Ovary (tissue), 9 donors: ENCODE data around the gene BEAN1. TPM values are rescaled to one million over a fixed set of nuclear protein-coding genes. Genes with fewer than 3 reads are reported as not detected.
"Not testable (repeated sequence)": the region's sequence is repeated elsewhere in the genome, so short reads cannot be mapped to it uniquely, and the experiment has no call there.

ENCODE experiments used
- DNase-seq, 5 donors: peaks; one replicate each; pipeline ENCODE4 v3.0.0-alpha.2; 2019 to 2020
- H3K27ac ChIP-seq, 2 donors: fragments of 200-600 bp; one replicate each; pipeline versions ENCODE4 v1.5.1 to v1.8.0; 2019 to 2022
- H3K27me3 ChIP-seq: fragments of 200-600 bp; one replicate; pipeline ENCODE4 v1.8.0; 2022
- H3K36me3 ChIP-seq: fragments of 200-600 bp; sonication (generic); one replicate; pipeline ENCODE4 v1.5.1; 2019
- H3K4me1 ChIP-seq: one replicate; pipeline ENCODE4 v1.8.1; 2013; ENCODE audit warnings: mild to moderate bottlenecking, moderate library complexity; ENCODE audit not compliant: insufficient read depth
- H3K4me3 ChIP-seq: fragments of 200-600 bp; sonication (generic); one replicate; pipeline ENCODE4 v1.5.1; 2017
- H3K9me3 ChIP-seq, 2 donors: fragments of 200-600 bp in 1 of 2; sonication (generic) in 1 of 2; one replicate each; pipeline versions ENCODE4 v1.5.1 to v1.8.1; 2013 to 2019; ENCODE audit warnings: mild to moderate bottlenecking in 1 of 2, moderate library complexity in 1 of 2
- CTCF ChIP-seq, 3 donors: fragments of 450-650 bp in 2 of 3; fragments of 200-600 bp in 1 of 3; IDR thresholded peaks; one replicate each; pipeline versions ENCODE4 v1.5.1 to v1.8.0; 2016 to 2022; ENCODE audit warnings: antibody characterized with exemption in 3 of 3, mild to moderate bottlenecking in 1 of 3
- EP300 ChIP-seq: sonication (generic); formaldehyde crosslinking; IDR thresholded peaks from one replicate; pipeline ENCODE4 v1.6.1; 2017; ENCODE audit warnings: antibody characterized with exemption
- POLR2A ChIP-seq: fragments of 450-650 bp; IDR thresholded peaks from one replicate; pipeline ENCODE4 v1.6.1; 2017; ENCODE audit warnings: antibody characterized with exemption, mild to moderate bottlenecking, moderate library complexity
- WGBS, 3 donors: extraction: QIAGEN DNeasy Blood & Tissue Kit in 1 of 3; methylation state at CpG; one replicate each; pipeline versions ENCODE4 v1.1.5 to v1.1.7; 2013 to 2017; 5-methylcytosine and 5-hydroxymethylcytosine counted together
- intact Hi-C, 4 donors: fragments of 100-400 bp; cut with DNase I; formaldehyde crosslinking; loops; one replicate each; pipeline versions ENCODE4 v1.11.0 to v1.15.1; 2022 to 2023
- polyA plus RNA-seq, 2 donors: library from polyadenylated mRNA; stranded (reverse); fragments of 200-250 nt in 1 of 2; fragments of 350-450 nt in 1 of 2; fragmentation: Illumina TruSeq in 1 of 2; extraction: RNeasy Lipid Tissue Mini Kit (QIAGEN cat#74804) in 1 of 2; gene quantifications; one replicate each; pipeline ENCODE4 v1.2.3, GENCODE V29; 2013 to 2014
- total RNA-seq, 7 donors: library from RNA; depleted of rRNA in 2 of 7; stranded (reverse); fragments of >200 nt in 2 of 7; fragmentation: NEBNext Ultra II Directional in 3 of 7; extraction: Animal tissue kit (Norgen Biotek cat#: 25700) in 3 of 7; gene quantifications; one replicate each; pipeline versions ENCODE4 v1.1.0 to v1.2.4, GENCODE V29; 2016 to 2023
- donor health status: DM: no; HTN: no; CAD: no; lungs with moderate emphysema.
- donor health status: DM: no; HTN: no; CAD: no.
- donor health status: Bipolar disorder and iron deficiency.
- donor health status: DM: yes; HTN: yes; CAD: no.
- donor health status: DM: no; HTN: no; CAD: no.
- donor health status: DM: yes; HTN: yes; CAD: no.

BEAN1 gene
- total and polyA plus RNA-seq, 9 donors: 0.15 to 2.2 (median 0.61) TPM; not detected in 1

GRCh38 chr16:66495440-66495839, 68.3 kb downstream of the BEAN1 start:
- H3K36me3 ChIP-seq: no peaks in the 10 kb centered on the region
- no peak overlapping the region for H3K4me3 ChIP-seq
- no peaks in the 10 kb centered on the region for H3K4me1 ChIP-seq
- intact Hi-C loops: loop anchor here in 1 of 4 donors (10.0 kb wide), 1 partner anchor 109 kb away; the partner anchor contains the start of gene CMTM3
- 93 to 94% (median 94%) methylated on average over 2 of the region's 2 CpGs for WGBS, 3 donors
- no peak for DNase-seq
- H3K27ac ChIP-seq: no peak overlapping the region
- H3K27me3 ChIP-seq: no peaks in the 10 kb centered on the region
- no peaks in the 10 kb centered on the region for H3K9me3 ChIP-seq
- no peak for TF ChIP-seq EP300
- no peak for TF ChIP-seq CTCF (IDR thresholded peaks at IDR 0.05)
- no peak for TF ChIP-seq POLR2A

DNA sequence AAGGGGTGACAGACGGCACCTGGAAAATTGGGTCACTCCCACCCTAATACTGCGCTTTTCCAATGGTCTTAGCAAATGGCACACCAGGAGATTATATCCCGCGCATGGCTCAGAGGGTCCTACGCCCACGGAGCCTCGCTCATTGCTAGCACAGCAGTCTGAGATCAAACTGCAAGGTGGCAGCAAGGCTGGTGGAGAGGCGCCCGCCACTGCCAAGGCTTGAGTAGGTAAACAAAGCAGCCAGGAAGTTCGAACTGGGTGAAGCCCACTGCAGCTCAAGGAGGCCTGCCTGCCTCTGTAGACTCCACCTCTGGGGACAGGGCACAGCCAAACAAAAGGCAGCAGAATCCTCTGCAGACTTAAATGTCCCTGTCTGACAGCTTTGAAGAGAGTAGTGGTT, 69.1 kb downstream of the BEAN1 start:
- 98 to 100% (median 99%) methylated on average over 7 to 10 of the region's 10 CpGs for WGBS, 3 donors
- not testable (repeated sequence) for H3K4me3 ChIP-seq
- intact Hi-C loops: loop anchor here in 1 of 4 donors (10.0 kb wide), 1 partner anchor 109 kb away; the partner anchor contains the start of gene CMTM3

DNA sequence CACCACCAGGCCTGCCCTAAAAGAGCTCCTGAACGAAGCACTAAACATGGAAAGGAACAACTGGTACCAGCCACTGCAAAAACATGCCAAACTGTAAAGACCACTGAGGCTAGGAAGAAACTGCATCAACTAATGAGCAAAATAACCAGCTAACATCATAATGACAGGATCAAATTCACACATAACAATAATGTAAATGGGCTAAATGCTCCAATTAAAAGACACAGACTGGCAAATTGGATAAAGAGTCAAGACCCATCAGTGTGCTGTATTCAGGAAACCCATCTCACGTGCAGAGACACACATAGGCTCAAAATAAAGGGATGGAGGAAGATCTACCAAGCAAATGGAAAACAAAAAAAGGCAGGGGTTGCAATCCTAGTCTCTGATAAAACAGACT, 70.8 kb downstream of the BEAN1 start:
- H3K27me3 ChIP-seq, H3K4me3 ChIP-seq, H3K36me3 ChIP-seq, DNase-seq, H3K27ac ChIP-seq, H3K9me3 ChIP-seq, H3K4me1 ChIP-seq: not testable (repeated sequence)
- intact Hi-C loops: loop anchor here in 1 of 4 donors (10.0 kb wide), 1 partner anchor 107 kb away; the partner anchor contains the start of gene CMTM3
- 72 to 94% (median 91%) methylated on average over 1 to 2 of the region's 2 CpGs for WGBS, 3 donors

More for the DNA sequence above, 69.1 kb downstream of the BEAN1 start:
- not testable (repeated sequence) for H3K27ac ChIP-seq, H3K27me3 ChIP-seq, H3K4me1 ChIP-seq, H3K9me3 ChIP-seq, H3K36me3 ChIP-seq
- peak in 2 of 5 donors; percentile 6 to 19 for DNase-seq

DNA sequence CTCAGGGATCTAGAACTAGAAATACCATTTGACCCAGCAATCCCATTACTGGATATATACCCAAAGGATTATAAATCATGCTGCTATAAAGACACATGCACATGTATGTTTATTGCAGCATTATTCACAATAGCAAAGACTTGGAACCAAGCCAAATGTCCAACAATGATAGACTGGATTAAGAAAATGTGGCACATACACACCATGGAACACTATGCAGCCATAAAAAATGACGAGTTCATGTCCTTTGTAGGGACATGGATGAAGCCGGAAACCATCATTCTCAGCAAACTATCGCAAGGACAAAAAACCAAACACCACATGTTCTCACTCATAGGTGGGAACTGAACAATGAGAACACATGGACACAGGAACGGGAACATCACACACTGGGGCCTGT, 74.5 kb downstream of the BEAN1 start:
- H3K4me3 ChIP-seq, DNase-seq, H3K36me3 ChIP-seq, intact Hi-C loops, H3K4me1 ChIP-seq, H3K9me3 ChIP-seq, H3K27me3 ChIP-seq, H3K27ac ChIP-seq: not testable (repeated sequence)
- 88 to 100% (median 94%) methylated on average over 4 of the region's 4 CpGs for WGBS, 3 donors

DNA sequence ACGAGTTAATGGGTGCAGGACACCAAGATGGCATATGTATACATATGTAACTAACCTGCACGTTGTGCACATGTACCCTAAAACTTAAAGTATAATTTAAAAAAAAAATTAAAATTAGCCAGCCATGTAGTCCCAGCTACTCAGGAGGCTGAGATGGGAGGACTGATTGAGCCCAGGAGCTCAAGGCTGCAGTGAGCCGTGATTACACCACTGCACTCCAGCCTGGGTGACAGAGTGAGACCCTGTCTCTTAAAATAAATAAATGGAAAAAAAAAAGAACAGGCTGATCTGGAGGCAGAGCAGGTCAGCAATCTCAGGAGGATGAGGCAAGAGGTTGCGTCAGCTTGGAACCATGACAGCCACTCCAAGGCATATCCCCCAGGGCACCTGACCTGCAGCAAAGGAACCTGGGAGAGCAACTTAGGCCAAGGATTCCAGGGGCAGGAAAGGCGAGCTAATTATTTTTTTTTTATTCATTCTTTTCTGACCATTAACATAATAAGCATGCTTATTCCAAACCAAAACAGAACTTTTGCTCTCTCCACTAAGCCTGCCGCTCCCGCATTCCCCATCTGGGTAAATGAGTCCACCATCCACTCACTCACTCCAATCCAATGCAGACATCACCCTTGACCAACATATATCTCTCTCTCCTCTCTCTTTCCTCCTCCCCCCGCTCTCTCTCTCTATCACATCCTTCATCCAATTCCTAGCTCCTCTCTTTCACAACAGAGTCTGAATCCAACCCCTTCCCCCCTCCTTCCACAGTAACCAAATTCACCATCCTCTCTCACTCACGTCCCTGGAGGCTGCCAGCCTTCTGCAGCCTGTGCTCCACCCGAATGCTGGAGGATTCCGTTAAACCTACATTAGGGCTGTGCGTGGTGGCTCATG, 75.2 kb downstream of the BEAN1 start:
- H3K36me3 ChIP-seq: no peaks in the 10 kb centered on the region
- 23 to 29% (median 26%) methylated on average over 12 of the region's 12 CpGs for WGBS, 3 donors
- H3K27me3 ChIP-seq: no peaks in the 10 kb centered on the region
- H3K27ac ChIP-seq: peak overlapping the region; percentile 41
- intact Hi-C loops: no loop called here
- H3K9me3 ChIP-seq: no peaks in the 10 kb centered on the region
- peak; percentile 84 to 96 (median 92) for DNase-seq
- TF ChIP-seq EP300: peak; percentile 68
- no peak for TF ChIP-seq POLR2A
- peaks cover 7% of the 10 kb centered on the region for H3K4me1 ChIP-seq
- H3K4me3 ChIP-seq: no peak overlapping the region

DNA sequence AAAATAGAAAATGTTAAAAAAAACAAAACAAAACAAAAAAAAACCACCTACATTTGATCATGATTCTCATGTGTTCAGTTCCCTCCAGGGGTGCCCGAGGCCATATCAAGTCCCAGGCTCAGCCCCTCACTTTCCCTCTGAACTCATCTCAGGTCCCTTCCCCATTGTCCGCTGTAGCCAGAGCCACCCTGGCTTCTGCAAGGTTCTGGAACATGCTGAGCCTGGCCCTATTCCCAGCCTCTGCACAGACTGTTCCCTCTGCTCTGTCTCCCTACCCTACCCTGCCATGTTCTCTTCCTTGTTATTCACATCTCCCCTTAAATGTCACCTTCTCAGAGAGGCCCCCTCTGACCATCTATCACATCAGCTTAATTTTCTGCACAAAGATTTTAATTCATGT, 75.9 kb downstream of the BEAN1 start:
- Histone ChIP-seq H3K27me3 (no peaks in the 10 kb centered on the region), H3K36me3 (no peaks in the 10 kb centered on the region), H3K4me1 (peaks cover 7% of the 10 kb centered on the region), H3K27ac (peak overlapping the region in 1 of 2 donors; percentile 41), H3K9me3 (no peaks in the 10 kb centered on the region), H3K4me3 (no peak overlapping the region)
- peak; percentile 40 to 81 (median 63) for DNase-seq
- WGBS, 3 donors: 25 to 33% (median 30%) methylated on average over 2 of the region's 2 CpGs
- no peak for TF ChIP-seq EP300
- no peak for TF ChIP-seq CTCF (IDR thresholded peaks at IDR 0.05)
- TF ChIP-seq POLR2A: no peak
- intact Hi-C loops: no loop called here
